Tibial nerve (tissue), 4 donors: ENCODE results near the gene MEFV.
"Not testable (repeated sequence)": the region's sequence is repeated elsewhere in the genome, so short reads cannot be mapped to it uniquely, and the experiment has no call there.

Experiments
- EP300 ChIP-seq, 2 donors: sonication (generic); formaldehyde crosslinking; IDR thresholded peaks; one replicate each; pipeline ENCODE4 v1.6.1; 2017; ENCODE audit warnings: antibody characterized with exemption in 2 of 2, mild to moderate bottlenecking in 1 of 2
- POLR2A ChIP-seq, 2 donors: fragments of 450-650 bp; IDR thresholded peaks; one replicate each; pipeline ENCODE4 v1.6.1; 2017; ENCODE audit warnings: antibody characterized with exemption in 2 of 2, mild to moderate bottlenecking in 2 of 2, moderate library complexity in 2 of 2
- TF ChIP-seq, protein P1 (sequence below), 5 experiments: fragments of 200-600 bp in 3 of 5; fragments of 450-650 bp in 2 of 5; sonication (generic) in 3 of 5; IDR thresholded peaks; one replicate each; pipeline ENCODE4 v1.5.1; 2016 to 2019; ENCODE audit warnings: antibody characterized with exemption in 5 of 5, mild to moderate bottlenecking in 3 of 5, moderate library complexity in 2 of 5

- TF ChIP-seq, protein P1, sequence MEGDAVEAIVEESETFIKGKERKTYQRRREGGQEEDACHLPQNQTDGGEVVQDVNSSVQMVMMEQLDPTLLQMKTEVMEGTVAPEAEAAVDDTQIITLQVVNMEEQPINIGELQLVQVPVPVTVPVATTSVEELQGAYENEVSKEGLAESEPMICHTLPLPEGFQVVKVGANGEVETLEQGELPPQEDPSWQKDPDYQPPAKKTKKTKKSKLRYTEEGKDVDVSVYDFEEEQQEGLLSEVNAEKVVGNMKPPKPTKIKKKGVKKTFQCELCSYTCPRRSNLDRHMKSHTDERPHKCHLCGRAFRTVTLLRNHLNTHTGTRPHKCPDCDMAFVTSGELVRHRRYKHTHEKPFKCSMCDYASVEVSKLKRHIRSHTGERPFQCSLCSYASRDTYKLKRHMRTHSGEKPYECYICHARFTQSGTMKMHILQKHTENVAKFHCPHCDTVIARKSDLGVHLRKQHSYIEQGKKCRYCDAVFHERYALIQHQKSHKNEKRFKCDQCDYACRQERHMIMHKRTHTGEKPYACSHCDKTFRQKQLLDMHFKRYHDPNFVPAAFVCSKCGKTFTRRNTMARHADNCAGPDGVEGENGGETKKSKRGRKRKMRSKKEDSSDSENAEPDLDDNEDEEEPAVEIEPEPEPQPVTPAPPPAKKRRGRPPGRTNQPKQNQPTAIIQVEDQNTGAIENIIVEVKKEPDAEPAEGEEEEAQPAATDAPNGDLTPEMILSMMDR (IDR thresholded peaks at IDR 0.05), result not testable (repeated sequence)
- TF ChIP-seq POLR2A, EP300 (IDR thresholded peaks at IDR 0.05): not testable (repeated sequence)
Observed at GRCh38 chr16:3270718-3271117, 14.3 kb upstream of the MEFV start.
